Activated T-cell treated with anti-CD3 and anti-CD28 coated beads, Interleukin-2, amount 50 U/mL, for 4 hours (primary cell): ENCODE measurements around the gene FUT7. TPM values are rescaled to one million over a fixed set of nuclear protein-coding genes. Genes with fewer than 3 reads are reported as not detected.
A peak's percentile ranks its signal among the peaks of the same experiment; 100 is the strongest.

Experiments
- ATAC-seq, 2 donors: fragments of 200-7000 bp; cut with Tn5 transposase; one replicate each; pipeline ENCODE4 v1.10.0; 2021
- DNase-seq: peaks from one replicate; pipeline ENCODE4 v3.0.0-alpha.2; 2020
- H3K27me3 Mint-ChIP-seq: one replicate; pipeline ENCODE4 v1.8.0; 2021; ENCODE audit warnings: low read depth, mixed read lengths
- H3K36me3 Mint-ChIP-seq: one replicate; pipeline ENCODE4 v1.8.0; 2022; ENCODE audit warnings: mixed read lengths; ENCODE audit not compliant: insufficient read depth
- H3K4me1 Mint-ChIP-seq: one replicate; pipeline ENCODE4 v1.8.0; 2021; ENCODE audit warnings: low read depth, mixed read lengths
- H3K4me3 Mint-ChIP-seq: one replicate; pipeline ENCODE4 v1.8.0; 2021; ENCODE audit warnings: mild to moderate bottlenecking, moderate library complexity, mixed read lengths
- H3K9me3 Mint-ChIP-seq: one replicate; pipeline ENCODE4 v1.8.0; 2021; ENCODE audit warnings: mixed read lengths
- total RNA-seq, 3 donors: library from RNA; stranded (reverse); gene quantifications; one replicate each; pipeline ENCODE4 v1.2.1, GENCODE V29; 2021

The FUT7 gene
- total RNA-seq = 1 to 10 TPM in 1 of 3 donors, under 1 TPM in 2; 0.74 to 2.4 (median 0.81) TPM

GRCh38 chr9:137031904-137032640 is at the start of gene FUT7:
TSS of gene FUT7 (minus strand) at chr9:137032088. CDS start at chr9:137031991, 97 bp downstream.
- ATAC-seq (no peak), DNase-seq (no peak)
- H3K4me1 Mint-ChIP-seq = peaks cover 53% of the 10 kb centered on the region
- H3K4me3 Mint-ChIP-seq = peak within 1 kb of the TSS; percentile 69
- no peaks in the 10 kb centered on the region for H3K9me3 Mint-ChIP-seq
- H3K36me3 Mint-ChIP-seq = no peaks in the 10 kb centered on the region
- no peaks in the 10 kb centered on the region for H3K27me3 Mint-ChIP-seq

GRCh38 chr9:137080260-137081122 is 48.6 kb upstream of the FUT7 start:
- ATAC-seq (no peak), DNase-seq (no peak)
- Mint-ChIP-seq H3K4me1 (peaks cover 17% of the 10 kb centered on the region), H3K27me3 (no peaks in the 10 kb centered on the region), H3K4me3 (no peak overlapping the region), H3K36me3 (peaks cover 2% of the 10 kb centered on the region), H3K9me3 (no peaks in the 10 kb centered on the region)

DNA sequence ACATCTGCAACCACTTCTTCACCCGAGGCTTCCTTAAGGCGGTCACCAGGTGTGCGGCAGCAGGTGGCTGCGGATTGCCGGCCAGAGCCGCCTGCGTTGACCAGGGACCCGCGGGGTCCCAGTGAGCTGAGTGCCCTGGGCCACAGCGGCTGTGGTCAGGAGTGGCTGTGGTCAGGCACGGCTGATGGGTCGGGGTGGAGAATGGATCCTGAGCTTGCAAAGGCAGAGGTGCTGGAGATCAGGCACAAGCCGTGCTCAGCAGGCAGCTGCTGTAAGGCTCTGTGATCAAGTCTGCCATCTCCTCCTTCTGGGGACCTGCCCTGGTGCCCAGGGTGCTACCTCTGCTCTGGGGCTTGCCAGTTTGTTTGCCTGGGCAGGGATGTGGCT is 47.5 kb upstream of the FUT7 start:
- Mint-ChIP-seq H3K36me3 (peaks cover 2% of the 10 kb centered on the region), H3K4me1 (peaks cover 9% of the 10 kb centered on the region), H3K9me3 (no peaks in the 10 kb centered on the region), H3K27me3 (no peaks in the 10 kb centered on the region), H3K4me3 (peak overlapping the region; percentile 24)
- DNase-seq = no peak
- no peak for ATAC-seq

DNA sequence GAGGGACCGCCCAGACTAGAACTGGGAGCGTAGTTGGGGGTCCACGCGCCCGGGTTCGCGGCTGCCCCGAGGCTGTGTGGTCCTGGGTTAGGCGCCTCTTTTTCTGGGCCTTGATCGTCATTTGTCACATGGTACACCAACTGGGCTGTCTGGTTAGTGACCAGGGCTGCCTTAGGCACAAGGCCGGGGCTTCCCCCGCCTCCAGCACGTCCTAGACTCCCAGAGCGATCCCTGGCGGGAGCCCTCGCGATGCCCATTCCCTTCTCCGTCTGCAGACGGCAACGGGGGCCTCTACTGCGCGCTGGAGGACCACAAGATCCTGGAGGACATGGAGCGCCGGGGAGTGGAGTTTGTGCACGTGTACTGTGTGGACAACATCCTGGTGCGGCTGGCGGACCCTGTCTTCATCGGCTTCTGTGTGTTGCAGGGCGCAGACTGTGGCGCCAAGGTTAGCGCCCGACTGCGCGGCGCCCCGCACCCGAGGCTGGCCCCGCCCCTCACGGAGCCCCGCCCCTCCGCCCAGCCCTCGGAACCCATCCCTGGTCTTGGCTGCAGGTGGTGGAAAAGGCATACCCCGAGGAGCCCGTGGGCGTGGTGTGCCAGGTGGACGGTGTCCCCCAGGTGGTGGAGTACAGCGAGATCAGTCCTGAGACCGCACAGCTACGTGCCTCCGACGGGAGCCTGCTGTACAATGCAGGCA is 47.0 kb upstream of the FUT7 start:
- Mint-ChIP-seq H3K4me3 (peak overlapping the region; percentile 37), H3K27me3 (no peaks in the 10 kb centered on the region), H3K9me3 (no peaks in the 10 kb centered on the region), H3K4me1 (peaks cover 7% of the 10 kb centered on the region), H3K36me3 (peaks cover 2% of the 10 kb centered on the region)
- DNase-seq = no peak
- ATAC-seq = no peak

GRCh38 chr9:137077758-137078693 is 46.1 kb upstream of the FUT7 start:
- no peaks in the 10 kb centered on the region for H3K27me3 Mint-ChIP-seq
- DNase-seq = peak; percentile 26
- peak; percentile 43 to 46 for ATAC-seq

GRCh38 chr9:137077010-137077747 is 45.3 kb upstream of the FUT7 start, which contains the start of gene UAP1L1:
TSS of gene UAP1L1 (plus strand) at chr9:137077517. CDS start at chr9:137077533, 16 bp downstream.
- ATAC-seq (peak; percentile 80 to 82), DNase-seq (no peak)
- Mint-ChIP-seq H3K9me3 (no peaks in the 10 kb centered on the region), H3K4me1 (peaks cover 2% of the 10 kb centered on the region), H3K4me3 (peak within 1 kb of the TSS; percentile 67), H3K36me3 (peaks cover 2% of the 10 kb centered on the region), H3K27me3 (no peaks in the 10 kb centered on the region)

More at GRCh38 chr9:137077758-137078693, 46.1 kb upstream of the FUT7 start:
- Mint-ChIP-seq H3K4me3 (peak overlapping the region; percentile 67), H3K4me1 (peaks cover 2% of the 10 kb centered on the region), H3K9me3 (no peaks in the 10 kb centered on the region), H3K36me3 (peaks cover 2% of the 10 kb centered on the region)

- DNase-seq (no peak), ATAC-seq (no peak)
- Mint-ChIP-seq H3K27me3 (no peaks in the 10 kb centered on the region), H3K4me1 (peaks cover 2% of the 10 kb centered on the region), H3K9me3 (no peaks in the 10 kb centered on the region), H3K36me3 (no peaks in the 10 kb centered on the region), H3K4me3 (peak overlapping the region; percentile 61)
Observed at GRCh38 chr9:137076636-137077009, 44.7 kb upstream of the FUT7 start.

DNA sequence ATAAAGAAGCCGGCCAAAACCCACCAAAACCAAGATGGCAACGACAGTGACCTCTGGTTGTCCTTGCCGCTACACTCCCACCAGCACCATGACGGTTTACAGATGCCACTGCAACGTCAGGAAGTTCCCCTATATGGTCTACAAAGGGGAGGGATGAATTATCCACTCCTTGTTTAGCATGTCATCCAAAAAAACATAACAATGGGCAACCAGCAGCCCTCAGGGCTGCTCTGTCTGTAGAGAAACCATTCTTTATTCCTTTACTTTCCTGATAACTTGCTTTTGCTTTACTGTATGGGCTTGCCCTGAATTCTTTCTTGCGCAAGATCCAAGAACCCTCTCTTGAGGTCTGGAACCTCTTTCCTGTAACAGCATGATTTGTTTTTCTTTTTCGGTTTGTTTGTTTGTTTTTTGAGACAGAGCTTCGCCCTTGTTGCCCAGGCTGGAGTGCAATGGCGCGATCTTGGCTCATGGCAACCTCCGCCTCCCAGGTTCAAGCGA is 43.4 kb upstream of the FUT7 start:
- no peak for ATAC-seq
- Mint-ChIP-seq H3K27me3 (no peaks in the 10 kb centered on the region), H3K4me1 (peaks cover 11% of the 10 kb centered on the region), H3K4me3 (no peak overlapping the region), H3K9me3 (no peaks in the 10 kb centered on the region), H3K36me3 (no peaks in the 10 kb centered on the region)
- no peak for DNase-seq

GRCh38 chr9:137074657-137075274 is 42.9 kb upstream of the FUT7 start:
- no peak for DNase-seq
- ATAC-seq = no peak
- H3K4me3 Mint-ChIP-seq = peak overlapping the region; percentile 13
- H3K27me3 Mint-ChIP-seq = no peaks in the 10 kb centered on the region
- no peaks in the 10 kb centered on the region for H3K36me3 Mint-ChIP-seq
- H3K9me3 Mint-ChIP-seq = no peaks in the 10 kb centered on the region
- peaks cover 11% of the 10 kb centered on the region for H3K4me1 Mint-ChIP-seq

GRCh38 chr9:137073992-137074399 is 42.1 kb upstream of the FUT7 start:
- Mint-ChIP-seq H3K27me3 (no peaks in the 10 kb centered on the region), H3K4me3 (no peak overlapping the region), H3K36me3 (no peaks in the 10 kb centered on the region), H3K9me3 (no peaks in the 10 kb centered on the region), H3K4me1 (peaks cover 11% of the 10 kb centered on the region)
- no peak for DNase-seq
- ATAC-seq = no peak

DNA sequence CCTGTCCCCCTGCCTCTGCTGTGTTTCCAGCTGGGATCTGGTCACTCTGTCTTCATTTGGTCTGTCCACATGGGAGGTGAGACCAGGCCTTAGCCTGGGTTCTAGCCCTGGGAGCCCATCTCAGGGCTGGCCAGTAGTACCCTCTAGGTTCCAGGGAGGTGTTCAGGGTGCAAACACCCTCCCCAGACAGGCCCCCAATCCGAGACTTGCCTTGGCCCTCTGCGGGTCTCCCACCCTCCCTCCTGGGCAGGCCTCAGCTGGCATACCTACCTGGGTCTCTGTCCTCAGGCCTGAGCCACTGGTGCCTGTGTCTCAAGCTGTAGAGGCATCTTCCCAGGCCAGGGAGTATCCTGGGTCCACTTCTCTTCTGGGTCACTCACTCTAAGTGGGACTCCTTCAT is 39.4 kb upstream of the FUT7 start:
- no peak for ATAC-seq
- no peaks in the 10 kb centered on the region for H3K36me3 Mint-ChIP-seq

GRCh38 chr9:137070906-137071275 is 39.0 kb upstream of the FUT7 start:
- no peaks in the 10 kb centered on the region for H3K36me3 Mint-ChIP-seq
- no peaks in the 10 kb centered on the region for H3K9me3 Mint-ChIP-seq
- peaks cover 15% of the 10 kb centered on the region for H3K4me1 Mint-ChIP-seq
- ATAC-seq (no peak), DNase-seq (no peak)
- peak overlapping the region; percentile 72 for H3K4me3 Mint-ChIP-seq
- no peaks in the 10 kb centered on the region for H3K27me3 Mint-ChIP-seq

More for the DNA sequence above, 39.4 kb upstream of the FUT7 start:
- Mint-ChIP-seq H3K27me3 (no peaks in the 10 kb centered on the region), H3K4me3 (peak overlapping the region; percentile 72), H3K9me3 (no peaks in the 10 kb centered on the region), H3K4me1 (peaks cover 15% of the 10 kb centered on the region)
- no peak for DNase-seq
